ENCODE measurements around the gene DCAF17.
"Not testable (repeated sequence)": the region's sequence is repeated elsewhere in the genome, so short reads cannot be mapped to it uniquely, and the experiment has no call there.

The DCAF17 gene

GRCh38 chr2:171469176-171469575 lies 35.1 kb downstream of the DCAF17 start:
- DNase-seq: no peak

- DNase-seq: no peak
Observed at GRCh38 chr2:171470129-171470528, 36.1 kb downstream of the DCAF17 start.

GRCh38 chr2:171475979-171476378 lies 42.0 kb downstream of the DCAF17 start:
- no peak for DNase-seq

- no peak for DNase-seq
Observed at GRCh38 chr2:171478345-171478744, 44.3 kb downstream of the DCAF17 start.

- no peak for DNase-seq
Observed at GRCh38 chr2:171479154-171479814, 45.3 kb downstream of the DCAF17 start.

GRCh38 chr2:171480908-171481307 lies 46.9 kb downstream of the DCAF17 start:
- DNase-seq: no peak

- DNase-seq: no peak
Observed at GRCh38 chr2:171482308-171482707, 48.3 kb downstream of the DCAF17 start.

- no peak for DNase-seq
Observed at GRCh38 chr2:171482877-171483276, 48.9 kb downstream of the DCAF17 start.

- DNase-seq: no peak
Observed at GRCh38 chr2:171483793-171484192, 49.8 kb downstream of the DCAF17 start.

GRCh38 chr2:171485116-171485515 lies 51.1 kb downstream of the DCAF17 start:
- no peak for DNase-seq

- DNase-seq: no peak
Observed at GRCh38 chr2:171487201-171487600, 53.2 kb downstream of the DCAF17 start.

GRCh38 chr2:171487803-171488259 lies 53.8 kb downstream of the DCAF17 start:
- DNase-seq: no peak

- DNase-seq: no peak
Observed at GRCh38 chr2:171490577-171490976, 56.6 kb downstream of the DCAF17 start.

GRCh38 chr2:171491292-171491691 lies 57.3 kb downstream of the DCAF17 start:
- no peak for DNase-seq

- no peak for DNase-seq
Observed at GRCh38 chr2:171492664-171493063, 58.6 kb downstream of the DCAF17 start.

GRCh38 chr2:171497664-171498063 lies 63.6 kb downstream of the DCAF17 start:
- DNase-seq: not testable (repeated sequence)

GRCh38 chr2:171505374-171505773 lies 71.3 kb downstream of the DCAF17 start:
- DNase-seq: no peak

- DNase-seq: no peak
Observed at GRCh38 chr2:171509945-171510731, 76.1 kb downstream of the DCAF17 start.

GRCh38 chr2:171512014-171512413 lies 78.0 kb downstream of the DCAF17 start:
- DNase-seq: no peak

GRCh38 chr2:171512683-171513195 lies 78.7 kb downstream of the DCAF17 start:
- DNase-seq: no peak

- DNase-seq: no peak
Observed at GRCh38 chr2:171513719-171514160, 79.7 kb downstream of the DCAF17 start.

GRCh38 chr2:171514908-171515582 lies 81.0 kb downstream of the DCAF17 start:
- DNase-seq: no peak

GRCh38 chr2:171515672-171516298 lies 81.8 kb downstream of the DCAF17 start:
- DNase-seq: no peak

Measured in NCI-H2081 treated with DMSO at 0.1 percent for 48 hours (cell line).